ENCODE data around the gene CCR5AS.

The CCR5AS gene

GRCh38 chr3:46369151-46369550 lies 37.7 kb downstream of the CCR5AS start:
- Histone ChIP-seq H3K4me1 (no peaks in the 10 kb centered on the region), H3K9me3 (no peaks in the 10 kb centered on the region), H3K27me3 (no peaks in the 10 kb centered on the region), H3K4me3 (no peak overlapping the region), H3K36me3 (no peaks in the 10 kb centered on the region), H3K27ac (no peak overlapping the region)
- intact Hi-C loops (cut with DNase I; ENCODE audit: low total_unique reads): no loop called here
- TF ChIP-seq, protein P1, sequence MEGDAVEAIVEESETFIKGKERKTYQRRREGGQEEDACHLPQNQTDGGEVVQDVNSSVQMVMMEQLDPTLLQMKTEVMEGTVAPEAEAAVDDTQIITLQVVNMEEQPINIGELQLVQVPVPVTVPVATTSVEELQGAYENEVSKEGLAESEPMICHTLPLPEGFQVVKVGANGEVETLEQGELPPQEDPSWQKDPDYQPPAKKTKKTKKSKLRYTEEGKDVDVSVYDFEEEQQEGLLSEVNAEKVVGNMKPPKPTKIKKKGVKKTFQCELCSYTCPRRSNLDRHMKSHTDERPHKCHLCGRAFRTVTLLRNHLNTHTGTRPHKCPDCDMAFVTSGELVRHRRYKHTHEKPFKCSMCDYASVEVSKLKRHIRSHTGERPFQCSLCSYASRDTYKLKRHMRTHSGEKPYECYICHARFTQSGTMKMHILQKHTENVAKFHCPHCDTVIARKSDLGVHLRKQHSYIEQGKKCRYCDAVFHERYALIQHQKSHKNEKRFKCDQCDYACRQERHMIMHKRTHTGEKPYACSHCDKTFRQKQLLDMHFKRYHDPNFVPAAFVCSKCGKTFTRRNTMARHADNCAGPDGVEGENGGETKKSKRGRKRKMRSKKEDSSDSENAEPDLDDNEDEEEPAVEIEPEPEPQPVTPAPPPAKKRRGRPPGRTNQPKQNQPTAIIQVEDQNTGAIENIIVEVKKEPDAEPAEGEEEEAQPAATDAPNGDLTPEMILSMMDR (IDR thresholded peaks at IDR 0.05): no peak
- no peak for TF ChIP-seq POLR2A (IDR thresholded peaks at IDR 0.05)
- DNase-seq: no peak

DNA sequence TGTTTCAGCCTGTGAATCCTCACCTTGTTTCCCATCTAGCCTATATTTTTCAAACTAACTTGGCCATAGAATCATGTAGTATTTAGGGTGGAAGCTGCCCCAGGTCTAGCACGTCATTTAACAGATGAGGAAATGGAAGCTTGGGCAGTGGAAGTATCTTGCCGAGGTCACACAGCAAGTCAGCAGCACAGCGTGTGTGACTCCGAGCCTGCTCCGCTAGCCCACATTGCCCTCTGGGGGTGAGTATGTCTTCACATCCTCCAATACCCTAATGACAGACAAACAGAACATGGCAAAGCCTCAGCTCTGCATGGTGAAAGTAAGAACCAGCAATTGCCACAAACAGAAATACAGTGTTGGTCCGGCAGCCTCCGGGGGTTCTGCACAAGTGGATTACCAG lies 38.3 kb downstream of the CCR5AS start:
- intact Hi-C loops (cut with DNase I; ENCODE audit: low total_unique reads): no loop called here
- Histone ChIP-seq H3K27ac (no peak overlapping the region), H3K36me3 (no peaks in the 10 kb centered on the region), H3K4me1 (no peaks in the 10 kb centered on the region), H3K4me3 (no peak overlapping the region), H3K9me3 (no peaks in the 10 kb centered on the region), H3K27me3 (no peaks in the 10 kb centered on the region)
- TF ChIP-seq POLR2A (IDR thresholded peaks at IDR 0.05): no peak
- DNase-seq: peak in 1 of 2 donors; percentile 22

DNA sequence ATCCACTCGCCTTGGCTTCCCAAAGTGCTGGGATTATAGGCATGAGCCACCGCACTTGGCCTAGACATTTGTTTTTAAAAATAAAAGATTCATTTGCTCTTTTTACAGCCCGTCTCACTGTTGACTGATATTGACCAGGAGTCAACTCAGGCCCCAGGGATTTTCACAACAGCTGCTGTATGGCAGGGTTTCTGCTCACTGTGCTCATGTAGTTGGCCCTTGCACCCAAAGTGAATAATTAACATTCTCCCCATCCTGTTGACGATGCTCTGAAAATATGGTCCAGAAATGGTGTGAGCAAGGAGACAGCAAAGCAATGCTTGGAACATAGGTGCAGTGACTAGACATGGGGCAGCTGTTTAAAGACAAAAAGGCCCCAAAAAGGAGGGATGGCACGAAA lies 39.1 kb downstream of the CCR5AS start:
- DNase-seq: no peak
- Histone ChIP-seq H3K4me1 (no peaks in the 10 kb centered on the region), H3K27ac (no peak overlapping the region), H3K4me3 (no peak overlapping the region), H3K36me3 (no peaks in the 10 kb centered on the region), H3K9me3 (no peaks in the 10 kb centered on the region), H3K27me3 (no peaks in the 10 kb centered on the region)
- intact Hi-C loops (cut with DNase I; ENCODE audit: low total_unique reads): no loop called here
- TF ChIP-seq POLR2A (IDR thresholded peaks at IDR 0.05): no peak
- TF ChIP-seq, protein P1 (IDR thresholded peaks at IDR 0.05): no peak

GRCh38 chr3:46365737-46366524 lies 40.9 kb downstream of the CCR5AS start:
- no peaks in the 10 kb centered on the region for H3K9me3 ChIP-seq
- no peak overlapping the region for H3K27ac ChIP-seq
- intact Hi-C loops (cut with DNase I; ENCODE audit: low total_unique reads): no loop called here
- no peak for DNase-seq
- no peaks in the 10 kb centered on the region for H3K36me3 ChIP-seq
- no peak for TF ChIP-seq POLR2A (IDR thresholded peaks at IDR 0.05)
- TF ChIP-seq, protein P1 (IDR thresholded peaks at IDR 0.05): no peak
- H3K27me3 ChIP-seq: no peaks in the 10 kb centered on the region
- H3K4me1 ChIP-seq: no peaks in the 10 kb centered on the region
- no peak overlapping the region for H3K4me3 ChIP-seq

- Histone ChIP-seq H3K27me3 (no peaks in the 10 kb centered on the region), H3K27ac (no peak overlapping the region), H3K36me3 (no peaks in the 10 kb centered on the region), H3K4me3 (no peak overlapping the region), H3K9me3 (no peaks in the 10 kb centered on the region), H3K4me1 (no peaks in the 10 kb centered on the region)
- TF ChIP-seq, protein P1 (IDR thresholded peaks at IDR 0.05): no peak
- TF ChIP-seq POLR2A (IDR thresholded peaks at IDR 0.05): no peak
- intact Hi-C loops (cut with DNase I; ENCODE audit: low total_unique reads): no loop called here
- no peak for DNase-seq
Measured at GRCh38 chr3:46365041-46365440, 41.8 kb downstream of the CCR5AS start.

Measured in uterus (tissue), 3 donors.